Transverse colon (tissue), 3 donors: ENCODE data around the gene RSF1.

ENCODE experiments used
- EP300 ChIP-seq: sonication (generic); formaldehyde crosslinking; IDR thresholded peaks from one replicate; pipeline ENCODE4 v1.6.1; 2017; ENCODE audit warnings: antibody characterized with exemption, low read depth
- POLR2A ChIP-seq: fragments of 450-650 bp; IDR thresholded peaks from one replicate; pipeline ENCODE4 v1.6.1; 2016; ENCODE audit warnings: antibody characterized with exemption, mild to moderate bottlenecking, moderate library complexity
- POLR2AphosphoS5 ChIP-seq, 3 donors: sonication (generic); formaldehyde crosslinking; IDR thresholded peaks; one replicate each; pipeline ENCODE4 v1.6.1; 2016; ENCODE audit warnings: antibody characterized with exemption in 3 of 3

DNA sequence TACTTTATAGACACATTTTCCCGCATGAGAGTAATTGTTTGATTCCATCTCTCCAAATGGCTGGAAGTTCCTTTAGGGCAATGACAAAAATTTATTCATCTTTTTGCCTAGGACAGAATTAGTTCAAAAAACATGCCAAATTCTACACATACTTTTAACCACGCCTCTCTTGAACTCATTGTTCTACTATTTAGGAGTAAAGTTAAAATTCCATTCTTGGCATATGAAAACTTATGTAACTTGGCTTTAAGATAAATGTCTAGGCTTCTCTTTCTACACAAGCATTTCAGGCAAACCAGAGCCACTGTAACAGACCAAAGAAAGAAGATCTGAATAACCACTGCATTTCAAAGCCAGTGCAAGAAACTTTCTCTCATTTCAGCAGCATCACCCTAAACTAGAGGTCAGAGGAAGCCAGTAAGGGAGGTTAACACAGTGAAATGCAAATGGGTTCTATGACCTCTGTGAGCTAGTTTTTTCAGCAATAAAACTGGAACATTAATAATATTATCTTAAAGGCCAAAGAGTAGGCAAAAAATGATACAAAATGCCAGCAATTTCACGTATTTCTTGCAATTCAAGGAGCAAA lies 73.0 kb downstream of the RSF1 start:
- TF ChIP-seq EP300 (no peak), POLR2A (no peak), POLR2AphosphoS5 (IDR thresholded peaks at IDR 0.05) (no peak)
